HG02840 (cell line): ENCODE data around the gene SGCD.
"Not testable (repeated sequence)": the region's sequence is repeated elsewhere in the genome, so short reads cannot be mapped to it uniquely, and the experiment has no call there.

Experiments
- ATAC-seq: cut with Tn5 transposase; IDR thresholded peaks from one replicate; pipeline ENCODE4 v1.9.1; 2021; ENCODE audit warnings: mild to moderate bottlenecking, moderate library complexity, moderate number of reproducible peaks; ENCODE audit not compliant: unreplicated experiment, low FRiP score

SGCD gene

DNA sequence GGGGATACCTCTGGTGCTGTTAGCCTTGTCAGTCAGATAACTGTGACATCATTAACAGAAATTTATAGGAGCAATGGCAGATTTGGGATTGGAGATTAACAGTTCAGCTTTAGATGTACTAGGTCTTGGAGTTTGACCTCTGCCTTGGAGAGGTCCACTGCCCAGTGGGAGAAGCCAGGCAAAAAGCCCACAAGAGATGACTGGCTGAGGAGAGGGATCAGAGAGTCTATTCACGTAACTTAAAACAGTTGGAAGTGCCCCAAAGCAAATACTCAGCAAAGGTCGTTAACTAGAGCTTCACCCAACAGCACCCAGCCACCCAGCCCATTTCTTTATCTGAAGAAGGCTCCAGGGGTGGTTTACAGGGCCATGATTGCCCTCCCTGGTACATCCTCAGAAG is 290.5 kb downstream of the SGCD start:
- ATAC-seq = no peak

DNA sequence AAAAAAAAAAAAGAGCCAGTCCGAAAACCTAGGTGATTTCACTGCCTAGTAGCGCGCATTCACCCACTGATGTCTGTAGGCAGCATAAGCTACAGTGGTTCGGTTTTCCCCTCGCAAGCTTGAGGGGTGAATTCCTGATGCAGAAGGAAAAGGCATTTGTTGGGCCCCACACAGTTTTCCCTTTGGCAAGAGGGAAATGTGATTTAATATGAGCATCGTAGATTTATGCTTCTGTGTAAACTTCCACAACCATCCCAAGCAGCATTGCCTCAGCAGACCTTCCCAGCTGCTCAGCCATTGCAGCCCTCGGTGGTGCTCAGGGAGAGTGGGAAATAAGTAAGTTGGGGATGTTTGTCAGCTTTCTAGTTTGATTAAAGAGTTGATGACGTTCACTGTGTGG is 291.6 kb downstream of the SGCD start:
- no peak for ATAC-seq

DNA sequence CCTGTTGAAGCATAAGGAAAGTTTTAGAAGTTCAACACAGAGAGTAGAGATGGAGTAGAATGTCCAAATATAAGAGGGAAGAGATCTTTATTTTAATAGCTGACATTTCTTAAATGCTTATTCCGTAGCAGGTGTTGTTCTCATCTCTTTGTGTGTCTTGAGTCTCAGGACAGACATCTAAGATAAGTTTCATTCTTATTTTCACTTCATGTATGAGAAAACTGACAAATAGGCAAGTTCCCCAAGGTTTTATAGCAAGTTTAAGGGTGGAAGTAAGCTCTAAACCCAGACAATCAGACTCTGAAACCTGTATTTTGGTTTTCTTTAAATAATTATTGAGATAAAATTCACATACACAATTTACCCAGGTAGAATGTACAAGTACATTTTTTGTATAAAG is 294.8 kb downstream of the SGCD start:
- no peak for ATAC-seq

DNA sequence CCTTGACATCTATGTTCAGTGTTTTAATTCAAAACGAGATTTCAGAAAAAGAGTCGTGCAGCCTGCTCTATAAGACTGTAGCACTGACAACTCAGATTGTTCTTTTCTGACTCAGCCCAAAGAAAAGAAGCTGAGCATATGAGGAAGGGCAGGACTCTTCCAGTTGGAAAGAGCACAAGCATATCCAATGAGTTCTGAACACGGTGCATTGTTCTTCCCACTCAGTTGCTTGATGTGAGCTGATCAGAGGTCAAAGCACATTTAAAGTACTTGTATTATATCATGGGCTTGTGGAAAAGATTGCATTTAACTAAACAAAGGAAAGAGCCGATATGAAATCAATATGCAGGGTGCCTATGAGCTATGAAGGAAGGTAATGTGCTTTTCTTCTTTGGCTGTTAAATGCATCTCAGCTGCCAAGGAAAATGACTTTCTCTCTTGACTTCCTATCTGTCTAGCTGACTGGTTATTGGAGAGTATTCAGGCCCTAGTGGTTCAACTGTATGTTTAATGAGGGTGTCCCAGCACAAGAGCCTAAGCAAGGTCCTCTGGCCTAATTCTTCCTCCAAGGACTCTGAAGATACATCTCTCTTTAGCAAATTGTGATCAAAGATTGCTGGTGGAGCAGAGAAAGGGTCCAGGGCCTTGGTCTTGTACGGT is 296.5 kb downstream of the SGCD start:
- no peak for ATAC-seq

DNA sequence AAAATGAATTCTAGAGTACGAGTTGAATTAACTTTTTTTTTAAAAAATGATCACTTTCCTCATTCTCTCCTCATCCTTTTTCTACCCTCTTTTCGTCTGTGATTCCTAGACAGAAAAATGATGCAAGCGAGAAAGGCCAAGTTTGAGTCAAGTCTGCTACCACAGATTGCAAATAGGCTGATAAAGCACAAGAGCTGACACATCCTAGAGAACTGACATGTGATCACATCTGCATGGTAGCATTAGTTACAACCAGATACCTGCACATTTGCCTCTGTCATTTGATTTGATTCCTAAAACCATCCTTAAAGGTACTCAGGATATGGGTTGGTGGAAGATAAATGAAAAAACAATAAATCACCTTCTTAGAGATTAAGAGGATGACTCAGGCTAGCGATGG is 297.7 kb downstream of the SGCD start:
- no peak for ATAC-seq

DNA sequence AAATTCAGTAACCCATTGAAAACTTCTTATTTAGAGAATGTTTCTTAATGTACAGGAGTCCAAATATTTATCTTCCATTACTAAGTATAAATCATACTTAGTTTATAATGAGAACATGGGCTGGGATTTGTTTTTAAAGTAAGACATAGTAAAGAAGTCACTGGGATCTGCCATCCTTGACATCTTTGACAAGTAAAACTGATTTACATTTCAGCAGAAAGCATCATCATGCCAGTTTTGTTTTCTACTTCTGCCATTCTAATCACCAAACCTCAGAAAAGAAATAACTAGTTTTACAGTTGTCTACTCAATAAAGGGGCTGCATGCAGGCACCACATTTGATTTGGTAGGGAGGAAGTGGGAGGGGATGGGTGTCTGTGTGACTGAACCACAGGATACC is 301.5 kb downstream of the SGCD start:
- no peak for ATAC-seq

DNA sequence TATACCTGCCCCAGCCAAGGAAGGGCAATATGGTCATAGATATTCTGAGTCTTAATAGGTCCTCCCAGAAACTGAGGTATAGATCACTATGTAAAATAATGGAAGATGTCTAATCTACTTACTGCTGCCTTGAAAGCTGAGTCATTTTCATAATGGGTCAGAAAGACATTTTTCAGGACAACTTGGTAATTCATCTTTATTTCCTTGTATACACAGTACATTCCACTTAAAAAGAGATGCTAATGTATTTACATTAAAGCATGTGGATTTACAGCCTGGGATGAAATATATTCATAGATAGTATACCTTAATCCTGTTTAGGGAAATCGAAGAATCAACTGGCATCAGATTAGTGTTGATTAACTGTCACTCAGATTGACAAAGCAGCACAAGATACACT is 304.0 kb downstream of the SGCD start:
- ATAC-seq = no peak

DNA sequence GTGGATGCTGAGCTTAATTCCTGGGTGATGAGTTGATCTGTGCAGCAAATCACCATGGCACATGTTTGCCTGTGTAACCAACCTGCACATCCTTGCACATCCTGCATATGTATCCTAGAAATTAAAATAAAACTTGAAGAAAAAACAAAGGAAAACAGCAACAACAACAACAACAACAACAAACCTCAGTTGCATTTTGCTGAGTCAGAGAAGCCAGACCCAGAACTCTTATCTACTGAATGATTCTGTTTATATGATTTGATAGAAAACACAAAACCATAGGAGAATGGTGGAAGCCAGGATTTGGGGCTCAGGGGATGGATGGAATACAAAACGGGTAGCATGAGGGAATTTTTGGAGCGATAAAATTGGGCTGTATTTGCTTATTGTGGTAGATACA is 307.3 kb downstream of the SGCD start:
- ATAC-seq = no peak

DNA sequence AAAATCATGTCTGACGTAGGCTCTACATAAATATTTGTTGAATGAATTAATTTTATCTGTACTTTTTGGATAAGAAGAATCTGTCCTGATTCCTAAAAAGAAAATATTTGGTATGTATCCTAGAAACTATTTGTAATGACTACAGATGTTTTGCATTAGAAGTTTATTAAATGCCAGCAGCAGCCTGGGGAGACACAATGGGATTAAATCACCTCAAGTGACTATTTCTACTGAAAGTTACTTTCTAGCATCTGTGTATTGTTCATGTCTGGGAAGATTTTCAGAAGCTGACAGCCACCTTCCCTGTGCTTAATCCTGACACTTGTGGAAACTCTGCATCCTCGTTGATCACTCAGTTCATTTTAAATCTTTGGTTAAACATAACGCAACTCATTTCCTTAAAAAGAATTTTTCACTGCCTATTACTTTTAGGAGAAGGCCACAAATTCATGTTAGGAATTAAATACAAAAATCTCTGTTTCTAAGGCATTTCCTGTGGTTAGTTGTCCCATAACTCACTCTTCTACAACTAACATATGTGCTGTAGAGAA is 313.8 kb downstream of the SGCD start:
- no peak for ATAC-seq

DNA sequence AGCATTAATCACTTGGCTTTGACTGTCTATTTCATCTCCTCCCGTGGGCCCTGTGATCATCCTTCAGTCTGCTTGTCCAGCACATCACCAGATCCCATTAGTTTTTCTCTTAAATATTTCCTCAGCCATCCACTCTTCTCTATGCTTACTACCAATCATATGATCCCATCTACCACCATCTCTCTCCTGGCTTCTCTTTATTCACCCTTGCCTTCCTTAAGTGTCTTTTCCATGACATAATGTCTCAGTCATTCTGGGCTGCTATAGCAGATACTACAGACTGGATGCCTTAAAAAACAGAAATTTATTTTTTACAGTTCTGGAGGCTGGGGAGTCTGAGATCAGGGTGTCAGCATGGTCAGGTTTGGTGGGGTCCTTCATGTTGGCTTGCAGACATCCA is 314.7 kb downstream of the SGCD start:
- no peak for ATAC-seq

DNA sequence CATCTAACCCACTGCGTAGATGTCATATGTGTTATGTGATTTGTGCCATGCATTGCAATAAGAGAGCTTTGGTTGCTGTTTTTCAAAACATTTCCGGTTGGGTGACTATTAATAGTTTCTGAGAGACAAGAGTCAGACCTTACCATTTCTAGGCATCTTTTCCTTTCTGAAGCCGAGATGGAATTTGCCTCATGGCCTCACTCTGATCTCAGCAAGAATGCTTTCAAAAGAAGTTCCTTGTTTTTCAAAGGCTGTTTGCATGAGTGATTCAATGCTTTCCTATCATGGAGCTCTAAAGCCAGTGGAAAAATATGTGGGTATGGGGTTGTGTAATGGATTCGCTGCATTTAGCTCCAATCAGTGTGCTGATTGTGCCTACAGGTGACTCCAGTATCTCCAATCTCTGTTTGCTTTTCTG is 320.1 kb downstream of the SGCD start:
- ATAC-seq = no peak

DNA sequence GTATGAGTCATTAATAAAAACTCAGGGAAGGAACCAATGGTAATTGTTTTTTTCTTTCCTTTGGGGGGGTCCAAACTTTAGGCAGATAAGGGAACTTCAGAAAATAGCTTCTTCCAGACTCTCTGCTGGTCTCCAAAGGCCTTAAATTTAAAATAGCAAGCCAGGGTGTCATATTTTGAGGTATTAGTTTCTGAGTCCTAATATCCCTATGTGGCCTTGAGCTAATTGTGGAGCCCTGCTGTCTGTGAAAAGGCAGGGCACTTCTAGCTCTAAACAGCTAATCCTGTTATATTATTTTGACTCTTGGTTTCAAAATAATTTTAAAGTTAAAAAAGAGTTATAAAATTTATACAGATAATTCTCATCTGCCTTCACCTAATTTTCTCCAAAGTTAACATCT is 327.5 kb downstream of the SGCD start:
- no peak for ATAC-seq

DNA sequence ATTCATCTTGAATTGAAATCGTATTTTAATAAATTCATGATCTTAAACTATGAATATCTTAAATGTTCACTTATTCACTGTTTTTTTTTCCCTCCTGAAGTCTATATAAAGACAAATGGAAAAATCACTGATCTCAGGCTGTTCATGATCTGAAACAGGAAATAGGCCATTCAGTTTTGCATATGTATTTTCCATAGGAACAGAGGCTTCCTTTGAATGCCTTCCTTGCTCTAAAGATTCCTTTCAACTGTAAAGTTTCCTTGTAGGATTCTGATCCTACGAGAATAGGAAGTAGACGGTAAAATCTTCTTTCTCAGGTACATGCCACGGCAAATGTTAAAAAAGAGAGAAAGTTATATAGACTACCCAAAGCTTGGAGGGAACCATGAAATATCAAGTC is 328.8 kb downstream of the SGCD start:
- ATAC-seq = no peak

DNA sequence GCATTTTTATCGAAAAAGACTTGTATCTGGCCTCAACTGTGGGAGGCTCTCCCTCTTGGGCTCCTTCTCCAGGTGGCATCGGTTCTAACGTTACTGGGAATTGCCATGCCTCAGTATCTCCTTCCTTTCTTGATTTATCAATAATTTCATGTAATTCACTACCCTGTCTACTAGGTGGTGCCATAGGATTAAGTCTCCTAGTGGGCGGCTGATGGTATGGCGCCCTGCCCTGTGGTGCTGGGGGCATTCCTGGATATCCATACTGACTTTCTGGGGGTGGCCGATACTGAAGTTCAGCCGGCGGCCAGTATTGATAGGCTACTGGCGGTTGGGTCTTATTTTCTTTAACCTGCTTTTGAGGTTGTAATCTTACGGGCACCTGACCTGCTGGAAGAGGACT is 337.9 kb downstream of the SGCD start:
- not testable (repeated sequence) for ATAC-seq

DNA sequence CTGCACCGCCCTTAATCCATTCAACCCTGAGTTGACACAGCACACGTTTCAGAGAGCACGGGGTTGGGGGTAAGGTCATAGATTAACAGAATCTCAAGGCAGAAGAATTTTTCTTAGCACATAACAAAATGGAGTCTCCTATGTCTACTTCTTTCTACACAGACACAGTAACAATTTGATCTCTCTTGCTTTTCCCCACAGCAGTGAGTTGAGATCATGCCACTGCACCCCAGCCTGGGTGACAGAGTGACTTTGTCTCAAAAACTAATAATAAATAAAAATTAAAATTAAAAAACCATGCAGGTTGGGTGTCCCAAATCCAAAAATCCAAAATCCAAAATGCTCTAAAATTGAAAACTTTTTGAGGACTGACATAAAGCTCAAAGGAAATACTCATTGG is 339.7 kb downstream of the SGCD start:
- ATAC-seq = not testable (repeated sequence)

DNA sequence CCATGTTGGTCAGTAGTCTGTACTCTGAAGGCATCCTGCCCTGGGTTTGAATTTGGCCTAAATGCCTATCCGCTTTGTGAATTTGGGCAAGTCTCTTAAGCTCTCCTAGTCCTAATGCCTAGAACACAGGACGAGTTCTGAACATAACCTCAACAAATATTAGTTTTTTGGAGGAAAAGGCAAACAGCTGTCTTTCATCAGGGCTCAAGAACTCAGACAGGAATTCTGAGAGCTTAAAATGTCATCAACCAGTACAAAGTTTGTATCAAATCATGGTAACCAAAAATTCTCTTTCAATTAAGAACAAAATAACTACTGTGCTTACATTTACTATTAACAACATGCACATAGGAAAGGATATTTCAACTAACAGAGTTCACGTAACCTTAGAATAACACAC is 340.7 kb downstream of the SGCD start:
- ATAC-seq = no peak

DNA sequence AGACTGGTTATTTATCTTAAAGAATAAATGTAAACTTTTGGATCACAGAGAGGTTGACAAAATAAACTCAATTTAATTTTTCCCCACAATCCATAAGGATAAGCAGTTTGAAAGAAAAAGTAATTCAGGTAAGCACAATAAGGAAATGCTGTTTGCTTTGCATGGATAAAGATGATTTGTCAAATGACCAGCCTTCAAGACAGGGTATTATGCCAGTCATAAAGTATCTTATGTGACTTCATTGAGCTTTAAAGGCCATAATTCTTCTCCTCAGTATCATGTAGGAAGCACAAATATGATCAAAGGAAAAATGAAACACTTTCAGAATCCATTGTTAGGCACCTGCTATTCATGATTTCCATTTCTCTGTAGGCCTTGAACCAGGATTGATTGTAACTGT is 342.5 kb downstream of the SGCD start:
- ATAC-seq = no peak

DNA sequence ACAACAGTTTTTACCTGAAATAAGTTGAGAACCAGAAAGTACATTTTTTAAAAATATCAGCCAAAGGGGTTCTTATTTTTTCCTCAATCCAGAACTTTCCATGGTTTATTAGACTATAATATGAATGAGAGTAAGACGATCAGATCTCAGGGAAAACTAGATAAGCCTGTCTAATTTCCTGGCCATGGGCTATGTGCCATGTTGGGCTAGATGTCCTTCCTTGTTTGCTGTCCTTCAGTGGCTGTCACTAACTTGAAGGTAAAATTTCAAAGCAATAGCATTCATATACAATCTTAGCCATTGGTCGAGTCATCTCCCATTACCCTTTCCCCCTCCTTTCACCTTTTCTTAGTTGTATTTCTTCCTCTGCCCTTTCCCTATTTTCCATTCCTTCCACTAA is 343.7 kb downstream of the SGCD start:
- no peak for ATAC-seq

DNA sequence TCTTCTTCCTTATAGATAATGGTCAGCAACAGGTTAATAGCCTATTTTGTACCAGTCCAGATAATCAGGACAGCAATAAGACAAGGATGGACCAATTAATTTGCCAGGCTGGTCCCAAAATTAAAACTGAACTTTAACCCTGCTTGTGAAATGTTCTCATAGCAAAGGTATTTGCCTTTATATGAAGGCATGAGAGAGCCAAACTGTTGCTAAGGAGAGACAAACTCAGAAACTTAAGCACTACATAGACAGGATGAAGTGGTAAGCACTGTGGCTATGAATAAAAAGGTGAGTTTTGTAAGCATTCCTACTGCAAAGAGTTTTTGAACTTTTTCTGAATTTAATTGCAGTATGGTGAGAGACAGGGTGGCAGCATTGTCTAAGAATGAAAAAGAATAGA is 348.4 kb downstream of the SGCD start:
- ATAC-seq = no peak

DNA sequence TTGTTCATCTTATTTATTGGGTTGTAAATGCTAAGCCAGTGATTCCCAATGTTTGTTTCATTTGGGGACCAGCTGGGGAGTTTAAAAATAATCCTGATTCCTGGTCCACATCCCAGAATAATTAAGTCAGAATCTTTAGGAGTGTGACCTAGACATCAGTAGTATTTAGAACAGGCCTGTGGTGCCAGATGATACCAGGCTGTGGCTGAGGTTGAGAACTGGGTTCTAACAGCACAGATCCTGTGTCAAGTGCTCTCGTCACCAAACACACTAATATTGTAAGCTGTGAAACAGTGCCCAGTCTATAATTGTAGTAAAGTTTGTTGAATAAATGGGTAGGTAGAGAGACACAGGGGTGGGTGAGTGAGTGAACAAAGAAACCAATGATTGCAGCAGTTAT is 351.0 kb downstream of the SGCD start:
- no peak for ATAC-seq

DNA sequence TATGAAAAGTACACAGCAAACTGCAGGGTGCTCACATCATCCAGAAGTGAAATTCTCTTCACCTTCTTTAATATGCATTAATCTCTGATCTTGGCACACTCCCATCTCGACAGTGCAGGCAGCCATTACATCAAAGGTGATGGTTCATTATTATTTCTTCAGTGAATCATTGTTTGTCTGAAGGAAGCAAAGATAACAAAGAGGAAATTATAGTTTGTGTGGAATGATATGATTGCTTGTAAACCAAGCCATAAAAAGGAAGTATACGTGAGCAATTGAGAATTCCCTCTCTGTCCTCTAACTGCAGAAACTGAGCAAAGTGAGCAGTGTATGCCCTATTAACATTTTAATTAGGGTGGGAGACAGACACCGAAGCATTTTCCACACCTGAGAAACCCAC is 351.5 kb downstream of the SGCD start:
- ATAC-seq = no peak

DNA sequence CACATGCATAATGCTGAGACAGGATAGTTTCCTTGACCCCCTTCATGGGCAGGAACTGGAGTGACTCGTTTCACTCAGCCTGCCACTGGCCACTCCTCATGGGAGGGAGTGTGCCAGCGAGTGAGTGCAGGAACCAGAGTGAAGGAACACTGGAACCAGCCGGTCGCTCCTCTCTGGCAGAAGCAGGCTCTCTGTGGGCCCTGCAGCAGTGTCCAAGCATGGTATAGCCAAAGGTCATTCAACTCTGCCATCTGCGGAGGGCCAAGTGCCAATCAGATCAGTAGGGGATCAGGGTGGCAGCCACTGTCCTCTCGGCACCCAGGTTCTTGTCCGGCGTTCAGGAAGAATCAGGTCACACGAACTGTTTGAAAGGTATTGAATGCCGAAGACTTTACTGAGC is 353.9 kb downstream of the SGCD start:
- ATAC-seq = no peak

DNA sequence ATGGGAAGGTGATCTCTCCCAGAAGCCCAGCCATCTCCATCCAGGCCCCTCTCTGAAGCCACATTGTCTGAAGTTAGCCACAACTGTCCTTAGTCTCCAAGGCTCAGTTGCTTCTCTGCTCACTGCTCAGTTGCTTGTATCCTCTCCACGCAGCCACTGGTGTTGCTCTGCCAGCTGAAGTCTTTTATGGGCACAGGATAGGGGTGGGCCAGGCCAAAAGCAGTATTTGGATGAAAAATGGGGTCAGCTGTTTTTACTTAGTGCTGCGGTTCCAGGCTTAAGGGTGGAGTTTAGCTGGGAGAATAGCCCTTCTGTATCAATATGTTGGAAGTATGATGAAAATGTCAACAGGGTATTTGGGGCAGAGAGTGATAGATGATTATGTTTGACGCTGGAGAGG is 354.3 kb downstream of the SGCD start:
- no peak for ATAC-seq
